HG02970 (cell line): ENCODE measurements around the gene P2RX7.
"Not testable (repeated sequence)": the region's sequence is repeated elsewhere in the genome, so short reads cannot be mapped to it uniquely, and the experiment has no call there.

Experiments
- ATAC-seq: cut with Tn5 transposase; IDR thresholded peaks from one replicate; pipeline ENCODE4 v1.9.1; 2021; ENCODE audit warnings: mild to moderate bottlenecking, moderate library complexity, moderate number of reproducible peaks; ENCODE audit not compliant: unreplicated experiment, low FRiP score

Gene P2RX7

GRCh38 chr12:121223292-121224285, 90.9 kb downstream of the P2RX7 start:
- ATAC-seq, result no peak

GRCh38 chr12:121224591-121224990, 91.9 kb downstream of the P2RX7 start:
- ATAC-seq, result no peak

GRCh38 chr12:121226399-121226798, 93.7 kb downstream of the P2RX7 start:
- no peak for ATAC-seq

GRCh38 chr12:121226871-121227270, 94.2 kb downstream of the P2RX7 start:
- ATAC-seq, result not testable (repeated sequence)

GRCh38 chr12:121227294-121227693, 94.6 kb downstream of the P2RX7 start:
- ATAC-seq, result no peak

- ATAC-seq, result no peak
Measured at GRCh38 chr12:121228919-121229665, 96.4 kb downstream of the P2RX7 start.

GRCh38 chr12:121229826-121230537, 97.3 kb downstream of the P2RX7 start:
- ATAC-seq, result not testable (repeated sequence)

GRCh38 chr12:121230538-121230907, 97.8 kb downstream of the P2RX7 start:
- no peak for ATAC-seq

GRCh38 chr12:121232163-121232562, 99.5 kb downstream of the P2RX7 start:
- no peak for ATAC-seq

GRCh38 chr12:121232977-121233627, 100.4 kb downstream of the P2RX7 start:
- ATAC-seq, result no peak

- ATAC-seq, result no peak
Measured at GRCh38 chr12:121233628-121234020, 100.9 kb downstream of the P2RX7 start.

GRCh38 chr12:121236776-121237175, 104.1 kb downstream of the P2RX7 start:
- no peak for ATAC-seq

GRCh38 chr12:121237415-121237814, 104.7 kb downstream of the P2RX7 start:
- ATAC-seq, result no peak
